Breast epithelium (tissue), 4 donors: ENCODE measurements around the gene SLC39A11. TPM values are rescaled to one million over a fixed set of nuclear protein-coding genes. Genes with fewer than 3 reads are reported as not detected.

ENCODE experiments used
- DNase-seq, 2 donors: peaks; one replicate each; pipeline ENCODE4 v3.0.0-alpha.2; 2019; ENCODE audit warnings: low spot score in 2 of 2
- H3K27ac ChIP-seq, 2 donors: fragments of 200-600 bp; sonication (generic) in 1 of 2; one replicate each; pipeline ENCODE4 v1.5.1; 2016 to 2019; ENCODE audit warnings: mild to moderate bottlenecking in 1 of 2
- H3K27me3 ChIP-seq, 2 donors: fragments of 200-600 bp; sonication (generic) in 1 of 2; one replicate each; pipeline versions ENCODE4 v1.5.1 to v1.6.0; 2017 to 2019; ENCODE audit warnings: control low read depth in 1 of 2, mild to moderate bottlenecking in 1 of 2
- H3K36me3 ChIP-seq: fragments of 200-600 bp; one replicate; pipeline ENCODE4 v1.5.1; 2019
- H3K4me1 ChIP-seq, 2 donors: fragments of 200-600 bp; sonication (generic); one replicate each; pipeline ENCODE4 v1.5.1; 2016 to 2019; ENCODE audit warnings: control low read depth in 1 of 2
- H3K4me3 ChIP-seq, 3 donors: fragments of 200-600 bp; sonication (generic); 1 replicate in 2 of 3; 2 replicates in 1 of 3; pipeline ENCODE4 v1.5.1; 2016 to 2019; ENCODE audit warnings: mild to moderate bottlenecking in 3 of 3, moderate library complexity in 2 of 3
- H3K9me3 ChIP-seq, 2 donors: fragments of 200-600 bp; sonication (generic) in 1 of 2; one replicate each; pipeline ENCODE4 v1.5.1; 2016 to 2019; ENCODE audit warnings: control low read depth in 1 of 2
- CTCF ChIP-seq, 3 donors: fragments of 450-650 bp; IDR thresholded peaks; one replicate each; pipeline ENCODE4 v1.5.1; 2016 to 2017; ENCODE audit warnings: antibody characterized with exemption in 3 of 3, mild to moderate bottlenecking in 3 of 3, moderate library complexity in 3 of 3
- POLR2A ChIP-seq: fragments of 450-650 bp; IDR thresholded peaks from one replicate; pipeline ENCODE4 v1.6.1; 2016; ENCODE audit warnings: antibody characterized with exemption, mild to moderate bottlenecking, moderate library complexity
- POLR2AphosphoS5 ChIP-seq, 3 donors: sonication (generic); formaldehyde crosslinking; IDR thresholded peaks; one replicate each; pipeline ENCODE4 v1.6.1; 2017; ENCODE audit warnings: antibody characterized with exemption in 3 of 3
- intact Hi-C: fragments of 100-400 bp; cut with DNase I; formaldehyde crosslinking; loops from one replicate; pipeline ENCODE4 v1.15.1; 2023; ENCODE audit warnings: low total_unique reads
- total RNA-seq, 3 donors: library from RNA; depleted of rRNA; stranded (reverse); fragments of >200 nt; gene quantifications; one replicate each; pipeline ENCODE4 v1.1.0, GENCODE V29; 2016

The SLC39A11 gene
- total RNA-seq, 3 donors from 2014 or later = 31.8 to 54.6 (median 47.0) TPM

GRCh38 chr17:72812823-72813222 lies 279.7 kb downstream of the SLC39A11 start:
- H3K27ac ChIP-seq = no peak overlapping the region
- TF ChIP-seq POLR2AphosphoS5 (IDR thresholded peaks at IDR 0.05) = no peak
- no peak for TF ChIP-seq CTCF (IDR thresholded peaks at IDR 0.05)
- no peak for TF ChIP-seq POLR2A
- no peak for DNase-seq
- H3K27me3 ChIP-seq = no peaks in the 10 kb centered on the region
- no peaks in the 10 kb centered on the region for H3K4me1 ChIP-seq
- intact Hi-C loops = no loop called here
- H3K36me3 ChIP-seq = no peaks in the 10 kb centered on the region
- peaks cover 7 to 12% of the 10 kb centered on the region in 2 donors for H3K9me3 ChIP-seq
- no peak overlapping the region for H3K4me3 ChIP-seq

DNA sequence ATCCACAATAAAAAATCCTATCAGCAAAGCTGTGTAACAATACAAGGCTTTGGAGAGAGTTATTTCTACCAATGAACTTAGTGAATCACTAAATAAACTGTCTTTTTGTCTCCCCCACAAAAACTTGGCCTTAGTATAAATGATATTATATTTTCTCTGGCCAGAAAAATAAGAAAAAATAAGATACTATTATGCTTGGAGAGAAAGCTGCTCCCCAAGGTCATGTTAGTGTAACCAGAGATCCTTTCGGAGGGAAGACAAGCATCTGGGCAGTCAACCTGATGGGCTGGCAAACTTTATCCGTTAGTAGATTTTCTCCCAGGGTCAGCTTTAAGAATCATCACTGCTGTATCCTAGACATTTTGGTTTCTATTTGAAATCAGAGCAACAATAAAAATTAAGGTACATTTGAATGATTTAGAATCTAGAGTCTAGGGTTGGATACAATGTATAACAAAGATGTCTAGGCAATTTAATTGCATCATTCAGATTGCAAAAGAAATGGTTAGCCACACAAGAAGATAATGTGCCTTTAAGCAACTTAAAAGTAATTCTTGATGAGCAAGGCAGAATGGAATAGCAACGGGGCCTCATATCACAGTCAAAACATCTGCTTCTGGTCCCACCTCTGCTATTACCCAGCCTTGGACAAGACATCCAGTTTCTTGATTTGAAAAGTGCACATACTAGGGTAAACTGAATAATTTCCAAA lies 280.4 kb downstream of the SLC39A11 start:
- Histone ChIP-seq H3K36me3 (no peaks in the 10 kb centered on the region), H3K4me3 (no peak overlapping the region), H3K9me3 (peaks cover 7 to 12% of the 10 kb centered on the region in 2 donors), H3K27ac (no peak overlapping the region), H3K27me3 (no peaks in the 10 kb centered on the region), H3K4me1 (no peaks in the 10 kb centered on the region)
- TF ChIP-seq POLR2A = no peak
- TF ChIP-seq CTCF (IDR thresholded peaks at IDR 0.05) = no peak
- TF ChIP-seq POLR2AphosphoS5 (IDR thresholded peaks at IDR 0.05) = no peak
- intact Hi-C loops = no loop called here
- no peak for DNase-seq

DNA sequence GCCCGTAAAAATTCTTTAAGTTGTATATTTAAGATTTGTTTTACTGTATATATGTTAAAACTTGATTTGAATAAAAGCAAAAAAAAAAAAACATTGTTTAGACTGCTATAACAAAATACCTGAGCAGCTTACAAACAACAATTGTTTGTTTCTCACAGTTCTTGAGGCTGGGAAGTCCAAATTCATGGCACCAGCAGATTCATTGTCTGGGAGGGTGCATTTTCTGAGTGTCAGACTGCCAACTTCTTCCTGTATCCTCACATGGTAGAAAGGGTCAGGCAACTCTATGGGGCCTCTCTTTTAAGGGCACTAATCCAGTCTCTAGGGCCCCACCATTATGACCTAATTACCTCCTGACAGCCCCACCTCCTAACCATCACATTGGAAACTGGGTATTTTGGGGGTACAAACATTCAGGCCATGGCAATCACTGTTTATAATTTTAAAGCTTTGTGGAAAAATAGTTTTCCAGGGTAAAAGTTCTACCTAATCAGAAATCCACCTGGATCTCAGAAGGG lies 281.4 kb downstream of the SLC39A11 start:
- no peaks in the 10 kb centered on the region for H3K36me3 ChIP-seq
- H3K4me1 ChIP-seq = no peaks in the 10 kb centered on the region
- H3K9me3 ChIP-seq = peaks cover 7 to 12% of the 10 kb centered on the region in 2 donors
- intact Hi-C loops = no loop called here
- no peak overlapping the region for H3K27ac ChIP-seq
- H3K27me3 ChIP-seq = no peaks in the 10 kb centered on the region
- H3K4me3 ChIP-seq = no peak overlapping the region
- TF ChIP-seq CTCF (IDR thresholded peaks at IDR 0.05) (no peak), POLR2AphosphoS5 (IDR thresholded peaks at IDR 0.05) (no peak), POLR2A (no peak)
- no peak for DNase-seq

- Histone ChIP-seq H3K36me3 (no peaks in the 10 kb centered on the region), H3K27ac (no peak overlapping the region), H3K4me1 (no peaks in the 10 kb centered on the region), H3K9me3 (peaks cover 9 to 12% of the 10 kb centered on the region in 2 donors), H3K4me3 (no peak overlapping the region), H3K27me3 (no peaks in the 10 kb centered on the region)
- intact Hi-C loops = no loop called here
- no peak for DNase-seq
- TF ChIP-seq POLR2A (no peak), POLR2AphosphoS5 (IDR thresholded peaks at IDR 0.05) (no peak), CTCF (IDR thresholded peaks at IDR 0.05) (no peak)
These were observed 286.5 kb downstream of the SLC39A11 start for GRCh38 chr17:72806011-72806410.

GRCh38 chr17:72804949-72805707 lies 287.4 kb downstream of the SLC39A11 start:
- Histone ChIP-seq H3K9me3 (peaks cover 13 to 16% of the 10 kb centered on the region in 2 donors), H3K4me1 (no peaks in the 10 kb centered on the region), H3K4me3 (no peak overlapping the region), H3K27me3 (no peaks in the 10 kb centered on the region), H3K36me3 (no peaks in the 10 kb centered on the region), H3K27ac (no peak overlapping the region)
- DNase-seq = no peak
- no peak for TF ChIP-seq CTCF (IDR thresholded peaks at IDR 0.05)
- no peak for TF ChIP-seq POLR2AphosphoS5 (IDR thresholded peaks at IDR 0.05)
- no peak for TF ChIP-seq POLR2A
- intact Hi-C loops = no loop called here
